Activated T-helper 2 cell treated with anti-CD3 and anti-CD28 coated beads, Interferon-gamma antibody, Interleukin-2, Interleukin-4, amounts not matched to agents 10 μg/mL and 5 μg/mL and 100 μg/mL, durations not matched to agents 14 hours and 24 hours and 36 hours (primary cell): ENCODE measurements around the gene TUBGCP2. TPM values are rescaled to one million over a fixed set of nuclear protein-coding genes. Genes with fewer than 3 reads are reported as not detected.
"Not testable (repeated sequence)": the region's sequence is repeated elsewhere in the genome, so short reads cannot be mapped to it uniquely, and the experiment has no call there.

Experiments used
- DNase-seq: peaks from one replicate; pipeline ENCODE4 v3.0.0; 2021; ENCODE audit warnings: low spot score
- H3K27ac Mint-ChIP-seq: one replicate; pipeline ENCODE4 v1.8.0; 2021; ENCODE audit warnings: mixed read lengths
- H3K27me3 Mint-ChIP-seq: one replicate; pipeline ENCODE4 v1.8.0; 2021; ENCODE audit warnings: low read depth, mixed read lengths
- H3K36me3 Mint-ChIP-seq: one replicate; pipeline ENCODE4 v1.8.0; 2021; ENCODE audit warnings: low read depth, mixed read lengths
- H3K4me1 Mint-ChIP-seq: one replicate; pipeline ENCODE4 v1.8.0; 2021; ENCODE audit warnings: low read depth, mixed read lengths
- H3K4me3 Mint-ChIP-seq: one replicate; pipeline ENCODE4 v1.8.0; 2021; ENCODE audit warnings: low read depth, mild to moderate bottlenecking, moderate library complexity, mixed read lengths
- H3K9me3 Mint-ChIP-seq: one replicate; pipeline ENCODE4 v1.8.0; 2021; ENCODE audit warnings: mixed read lengths
- intact Hi-C: fragments of 100-400 bp; cut with micrococcal nuclease; formaldehyde crosslinking; loops from one replicate; pipeline ENCODE4 v1.15.1; 2023
- total RNA-seq: library from RNA; stranded (reverse); gene quantifications from 2 replicates; pipeline ENCODE4 v1.2.3, GENCODE V29; 2022

Gene TUBGCP2
- total RNA-seq, 1 donor from 2014 or later, result 60.4 TPM

- Mint-ChIP-seq H3K9me3 (no peaks in the 10 kb centered on the region), H3K36me3 (no peaks in the 10 kb centered on the region), H3K27ac (no peak overlapping the region), H3K27me3 (peaks cover 29% of the 10 kb centered on the region), H3K4me3 (no peak overlapping the region), H3K4me1 (peaks cover 10% of the 10 kb centered on the region)
- DNase-seq, result no peak
- intact Hi-C loops, result no loop called here
These were observed 65.1 kb downstream of the TUBGCP2 start for GRCh38 chr10:133243593-133243992.

- intact Hi-C loops, result no loop called here
- Mint-ChIP-seq H3K4me1 (peaks cover 10% of the 10 kb centered on the region), H3K27ac (no peak overlapping the region), H3K27me3 (peaks cover 34% of the 10 kb centered on the region), H3K36me3 (no peaks in the 10 kb centered on the region), H3K9me3 (no peaks in the 10 kb centered on the region), H3K4me3 (no peak overlapping the region)
- DNase-seq, result no peak
These were observed 65.9 kb downstream of the TUBGCP2 start for GRCh38 chr10:133242611-133243356.

GRCh38 chr10:133241501-133242205, 67.0 kb downstream of the TUBGCP2 start:
- Mint-ChIP-seq H3K27ac (no peak overlapping the region), H3K4me3 (peak overlapping the region; percentile 47)

GRCh38 chr10:133239990-133240389, 68.7 kb downstream of the TUBGCP2 start:
- Mint-ChIP-seq H3K9me3 (no peaks in the 10 kb centered on the region), H3K27me3 (peaks cover 39% of the 10 kb centered on the region), H3K36me3 (no peaks in the 10 kb centered on the region), H3K27ac (no peak overlapping the region), H3K4me1 (peaks cover 12% of the 10 kb centered on the region), H3K4me3 (no peak overlapping the region)
- no peak for DNase-seq
- intact Hi-C loops, result loop anchor here (10.0 kb wide), 2 partner anchors 295 to 455 kb away; partner anchors contain the start of gene NKX6-2

More at GRCh38 chr10:133241501-133242205, 67.0 kb downstream of the TUBGCP2 start:
- intact Hi-C loops, result no loop called here
- Mint-ChIP-seq H3K27me3 (peaks cover 34% of the 10 kb centered on the region), H3K9me3 (no peaks in the 10 kb centered on the region), H3K36me3 (no peaks in the 10 kb centered on the region), H3K4me1 (peaks cover 10% of the 10 kb centered on the region)
- DNase-seq, result no peak

- H3K4me3 Mint-ChIP-seq, result no peak overlapping the region
- intact Hi-C loops, result loop anchor here (10.0 kb wide), 2 partner anchors 296 to 454 kb away; partner anchors contain the start of gene NKX6-2
- H3K4me1 Mint-ChIP-seq, result peaks cover 13% of the 10 kb centered on the region
- DNase-seq, result no peak
- no peaks in the 10 kb centered on the region for H3K9me3 Mint-ChIP-seq
- peaks cover 51% of the 10 kb centered on the region for H3K27me3 Mint-ChIP-seq
- no peak overlapping the region for H3K27ac Mint-ChIP-seq
- H3K36me3 Mint-ChIP-seq, result no peaks in the 10 kb centered on the region
These were observed 70.2 kb downstream of the TUBGCP2 start for GRCh38 chr10:133238466-133238804.

- H3K9me3 Mint-ChIP-seq, result no peaks in the 10 kb centered on the region
- no peak within 1 kb of the TSS for H3K27ac Mint-ChIP-seq
- intact Hi-C loops, result loop anchor here (10.0 kb wide), 2 partner anchors 297 to 453 kb away; partner anchors contain the start of gene NKX6-2
- peaks cover 13% of the 10 kb centered on the region for H3K4me1 Mint-ChIP-seq
- no peak for DNase-seq
- H3K27me3 Mint-ChIP-seq, result peaks cover 56% of the 10 kb centered on the region
- H3K36me3 Mint-ChIP-seq, result no peaks in the 10 kb centered on the region
- H3K4me3 Mint-ChIP-seq, result no peak within 1 kb of the TSS
These were observed 70.8 kb downstream of the TUBGCP2 start, which contains the start of gene VENTX for GRCh38 chr10:133237588-133238465. VENTX (plus strand) TSS chr10:133237855; CDS start chr10:133237915, 60 bp downstream.

- Mint-ChIP-seq H3K4me3 (no peak overlapping the region), H3K27ac (no peak overlapping the region), H3K4me1 (peaks cover 13% of the 10 kb centered on the region), H3K9me3 (no peaks in the 10 kb centered on the region), H3K36me3 (no peaks in the 10 kb centered on the region), H3K27me3 (peaks cover 57% of the 10 kb centered on the region)
- no peak for DNase-seq
- intact Hi-C loops, result loop anchor here (10.0 kb wide), 2 partner anchors 298 to 452 kb away; partner anchors contain the start of gene NKX6-2
These were observed 71.5 kb downstream of the TUBGCP2 start for GRCh38 chr10:133237241-133237587.

- no peaks in the 10 kb centered on the region for H3K36me3 Mint-ChIP-seq
- peaks cover 10% of the 10 kb centered on the region for H3K4me1 Mint-ChIP-seq
- intact Hi-C loops, result loop anchor here (10.0 kb wide), 2 partner anchors 298 to 452 kb away; partner anchors contain the start of gene NKX6-2
- no peak for DNase-seq
- H3K9me3 Mint-ChIP-seq, result no peaks in the 10 kb centered on the region
- H3K27ac Mint-ChIP-seq, result no peak overlapping the region
- H3K27me3 Mint-ChIP-seq, result peaks cover 60% of the 10 kb centered on the region
- no peak overlapping the region for H3K4me3 Mint-ChIP-seq
These were observed 72.1 kb downstream of the TUBGCP2 start for GRCh38 chr10:133236401-133237240.

- H3K36me3 Mint-ChIP-seq, result no peaks in the 10 kb centered on the region
- H3K9me3 Mint-ChIP-seq, result no peaks in the 10 kb centered on the region
- intact Hi-C loops, result loop anchor here (10.0 kb wide), 2 partner anchors 299 to 451 kb away; partner anchors contain the start of gene NKX6-2
- H3K4me3 Mint-ChIP-seq, result peak overlapping the region; percentile 8
- no peak for DNase-seq
- H3K27me3 Mint-ChIP-seq, result peaks cover 57% of the 10 kb centered on the region
- peaks cover 6% of the 10 kb centered on the region for H3K4me1 Mint-ChIP-seq
- no peak overlapping the region for H3K27ac Mint-ChIP-seq
These were observed 72.7 kb downstream of the TUBGCP2 start for GRCh38 chr10:133235932-133236331.

GRCh38 chr10:133235265-133235855, 73.3 kb downstream of the TUBGCP2 start:
- H3K36me3 Mint-ChIP-seq, result no peaks in the 10 kb centered on the region
- peaks cover 52% of the 10 kb centered on the region for H3K27me3 Mint-ChIP-seq
- H3K9me3 Mint-ChIP-seq, result no peaks in the 10 kb centered on the region
- DNase-seq, result no peak
- no peak overlapping the region for H3K27ac Mint-ChIP-seq
- intact Hi-C loops, result loop anchor here (10.0 kb wide), 2 partner anchors 299 to 451 kb away; partner anchors contain the start of gene NKX6-2
- H3K4me3 Mint-ChIP-seq, result peak overlapping the region; percentile 8
- peaks cover 3% of the 10 kb centered on the region for H3K4me1 Mint-ChIP-seq

- H3K27ac Mint-ChIP-seq, H3K4me3 Mint-ChIP-seq, H3K4me1 Mint-ChIP-seq, H3K9me3 Mint-ChIP-seq, DNase-seq, H3K36me3 Mint-ChIP-seq: not testable (repeated sequence)
- peaks cover 51% of the 10 kb centered on the region for H3K27me3 Mint-ChIP-seq
- intact Hi-C loops, result loop anchor here (10.0 kb wide), 2 partner anchors 300 to 450 kb away; partner anchors contain the start of gene NKX6-2
These were observed 73.9 kb downstream of the TUBGCP2 start for GRCh38 chr10:133234796-133235195.
